ENCODE data around the gene TNFAIP8L3.

- TF ChIP-seq POLR2A (IDR thresholded peaks at IDR 0.05) = no peak
- TF ChIP-seq, protein P1, sequence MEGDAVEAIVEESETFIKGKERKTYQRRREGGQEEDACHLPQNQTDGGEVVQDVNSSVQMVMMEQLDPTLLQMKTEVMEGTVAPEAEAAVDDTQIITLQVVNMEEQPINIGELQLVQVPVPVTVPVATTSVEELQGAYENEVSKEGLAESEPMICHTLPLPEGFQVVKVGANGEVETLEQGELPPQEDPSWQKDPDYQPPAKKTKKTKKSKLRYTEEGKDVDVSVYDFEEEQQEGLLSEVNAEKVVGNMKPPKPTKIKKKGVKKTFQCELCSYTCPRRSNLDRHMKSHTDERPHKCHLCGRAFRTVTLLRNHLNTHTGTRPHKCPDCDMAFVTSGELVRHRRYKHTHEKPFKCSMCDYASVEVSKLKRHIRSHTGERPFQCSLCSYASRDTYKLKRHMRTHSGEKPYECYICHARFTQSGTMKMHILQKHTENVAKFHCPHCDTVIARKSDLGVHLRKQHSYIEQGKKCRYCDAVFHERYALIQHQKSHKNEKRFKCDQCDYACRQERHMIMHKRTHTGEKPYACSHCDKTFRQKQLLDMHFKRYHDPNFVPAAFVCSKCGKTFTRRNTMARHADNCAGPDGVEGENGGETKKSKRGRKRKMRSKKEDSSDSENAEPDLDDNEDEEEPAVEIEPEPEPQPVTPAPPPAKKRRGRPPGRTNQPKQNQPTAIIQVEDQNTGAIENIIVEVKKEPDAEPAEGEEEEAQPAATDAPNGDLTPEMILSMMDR (IDR thresholded peaks at IDR 0.05) = peak; percentile 77 to 93 (median 85)
Measured at GRCh38 chr15:51132384-51133139, 37.9 kb upstream of the TNFAIP8L3 start.
